GM19023 (cell line): ENCODE data around the gene SIGLEC14.

Source experiments
- ATAC-seq: cut with Tn5 transposase; IDR thresholded peaks from one replicate; pipeline ENCODE4 v1.9.1; 2021; ENCODE audit warnings: mild to moderate bottlenecking, moderate library complexity; ENCODE audit not compliant: unreplicated experiment

SIGLEC14 gene

DNA sequence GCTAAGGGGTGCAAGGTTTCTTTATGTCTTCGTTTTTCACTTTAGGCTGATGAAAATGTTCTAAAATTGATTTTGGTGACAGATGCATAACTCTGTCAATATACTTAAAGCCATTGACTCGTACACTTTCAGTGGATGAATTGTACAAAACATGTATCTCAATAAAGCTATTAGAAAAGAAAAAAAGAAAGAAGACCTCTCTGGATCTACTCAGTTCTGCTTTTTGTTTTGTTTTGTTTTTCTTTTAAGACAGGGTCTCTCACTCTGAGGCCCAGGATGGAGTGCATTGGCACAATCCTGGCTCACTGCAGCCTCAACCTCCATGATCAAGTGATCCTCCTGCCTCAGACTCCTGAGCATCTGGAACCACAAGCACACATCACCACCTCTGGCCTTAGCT is 19.9 kb downstream of the SIGLEC14 start:
- ATAC-seq, result no peak

DNA sequence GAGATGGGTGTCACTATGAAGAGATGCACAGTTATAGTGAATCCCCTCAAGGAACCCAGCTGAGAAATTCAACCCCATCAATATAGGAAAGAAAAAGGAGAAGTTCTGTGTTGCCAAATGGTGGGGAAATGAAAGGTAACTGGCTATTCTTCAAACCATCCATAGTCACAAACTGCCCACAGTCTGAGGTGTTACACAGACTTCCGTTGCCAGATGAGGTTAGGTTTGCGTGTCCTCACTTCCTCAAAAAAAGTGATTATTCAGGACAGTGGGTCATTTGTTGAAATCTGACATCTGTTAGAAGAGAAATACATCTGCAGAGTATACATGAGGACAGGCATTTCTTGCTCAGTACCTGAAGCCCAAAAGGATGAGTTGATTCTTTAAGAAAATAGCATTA is 25.4 kb downstream of the SIGLEC14 start:
- ATAC-seq, result no peak

DNA sequence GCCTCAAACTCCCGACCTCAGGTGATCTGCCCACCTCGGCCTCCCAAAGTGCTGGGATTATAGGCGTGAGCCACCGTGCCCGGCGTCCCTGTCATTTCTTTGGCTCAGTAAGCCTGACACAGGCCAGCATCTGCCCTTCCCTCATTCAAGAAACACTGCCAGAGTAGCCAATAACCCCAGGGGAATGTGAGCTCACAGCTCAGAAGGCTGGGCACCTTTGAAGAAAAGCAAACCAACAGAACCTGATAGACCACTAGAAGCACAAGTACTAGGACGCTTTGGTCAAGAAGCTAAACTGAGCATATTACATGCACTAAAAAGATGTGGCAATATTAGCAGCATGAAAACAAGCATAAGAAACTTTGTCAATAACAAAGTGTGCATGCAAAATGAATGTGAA is 30.6 kb downstream of the SIGLEC14 start:
- no peak for ATAC-seq

DNA sequence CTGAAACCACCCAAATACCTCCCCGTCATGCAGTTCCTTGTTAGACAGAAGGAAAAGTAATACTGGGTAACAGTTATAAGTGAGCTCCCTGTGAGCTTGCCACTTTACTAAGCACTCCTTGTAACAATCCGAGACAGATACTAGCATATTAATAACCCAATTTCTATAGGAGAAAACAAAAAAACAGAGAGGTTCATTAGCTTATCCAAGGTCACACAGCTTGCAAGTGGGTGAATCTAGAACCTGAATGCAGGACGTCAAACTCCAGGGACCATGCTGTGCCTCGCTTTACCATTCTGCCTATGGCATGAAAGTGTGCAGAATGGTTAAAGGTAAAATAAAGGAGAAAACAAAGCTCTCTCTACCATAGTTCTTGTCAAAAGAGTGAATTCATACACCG is 31.8 kb downstream of the SIGLEC14 start:
- ATAC-seq, result no peak

DNA sequence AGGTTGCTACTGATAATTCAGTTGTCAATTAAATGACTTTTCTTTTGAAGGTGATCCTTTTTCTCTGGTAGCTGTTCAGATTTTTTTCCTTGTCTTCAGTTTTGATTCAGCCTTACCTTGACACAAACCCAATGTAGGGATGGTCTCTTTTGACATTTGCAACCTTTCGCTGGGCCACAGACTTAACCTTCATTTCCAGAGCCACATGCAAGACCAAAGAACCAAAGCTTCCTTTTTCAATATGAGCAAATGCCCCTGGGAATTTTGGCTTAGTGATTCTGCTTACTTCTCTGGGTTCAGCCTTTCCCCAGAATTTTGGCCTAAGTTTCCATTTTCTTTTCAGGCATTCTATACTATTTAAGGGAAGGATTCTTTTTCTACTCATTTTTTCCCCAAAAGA is 36.0 kb downstream of the SIGLEC14 start:
- ATAC-seq, result no peak

DNA sequence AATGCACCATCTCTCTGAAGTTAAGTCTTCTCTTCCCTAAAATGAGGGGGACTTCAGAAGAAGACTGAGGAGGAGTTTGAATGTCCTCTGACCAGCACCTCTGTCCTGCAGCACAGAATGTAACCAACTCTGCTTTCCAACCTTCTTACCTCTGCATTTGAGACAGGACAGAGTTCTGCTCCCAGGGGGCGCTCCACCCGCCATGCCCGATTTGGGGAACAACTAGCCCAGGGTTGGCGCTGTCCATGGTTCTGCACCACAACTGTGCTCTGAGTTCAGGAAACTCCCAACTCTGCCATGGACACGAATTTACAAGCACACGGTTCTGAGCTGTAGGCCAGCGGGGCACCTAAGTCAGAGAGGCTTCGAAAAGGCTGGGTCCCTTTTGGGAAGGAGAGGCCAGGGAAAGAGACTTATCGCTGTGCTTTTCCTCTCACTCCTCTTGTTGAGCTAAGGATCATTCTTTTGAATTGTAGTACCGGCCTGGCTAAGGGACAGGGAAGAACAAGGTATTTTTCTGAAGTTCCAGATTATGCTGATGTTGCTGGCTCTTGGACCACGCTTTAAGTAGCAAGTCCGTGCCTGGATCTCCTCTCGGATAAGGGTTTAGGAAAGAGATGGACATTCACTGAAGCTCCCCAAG is 38.6 kb downstream of the SIGLEC14 start:
- ATAC-seq, result no peak

DNA sequence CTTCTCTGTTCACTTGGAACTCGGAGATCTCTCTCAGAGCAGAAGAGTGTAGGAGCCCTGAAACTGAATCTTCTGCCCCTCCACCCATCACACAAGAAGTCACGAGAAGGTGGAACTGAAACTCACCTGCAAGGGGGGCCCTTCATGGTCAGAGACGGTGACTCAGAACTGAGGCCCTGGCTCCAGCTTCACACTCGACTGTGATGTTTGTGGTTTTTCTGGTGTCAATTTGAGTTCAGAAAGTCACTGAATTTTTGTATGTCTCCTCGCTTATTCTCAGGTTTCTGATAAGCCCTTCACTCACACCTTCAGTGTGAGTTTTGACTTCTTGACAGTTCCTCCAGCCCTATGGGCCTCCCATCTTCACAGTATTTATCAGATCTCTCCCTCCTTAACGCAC is 39.5 kb downstream of the SIGLEC14 start:
- ATAC-seq, result peak; percentile 93

DNA sequence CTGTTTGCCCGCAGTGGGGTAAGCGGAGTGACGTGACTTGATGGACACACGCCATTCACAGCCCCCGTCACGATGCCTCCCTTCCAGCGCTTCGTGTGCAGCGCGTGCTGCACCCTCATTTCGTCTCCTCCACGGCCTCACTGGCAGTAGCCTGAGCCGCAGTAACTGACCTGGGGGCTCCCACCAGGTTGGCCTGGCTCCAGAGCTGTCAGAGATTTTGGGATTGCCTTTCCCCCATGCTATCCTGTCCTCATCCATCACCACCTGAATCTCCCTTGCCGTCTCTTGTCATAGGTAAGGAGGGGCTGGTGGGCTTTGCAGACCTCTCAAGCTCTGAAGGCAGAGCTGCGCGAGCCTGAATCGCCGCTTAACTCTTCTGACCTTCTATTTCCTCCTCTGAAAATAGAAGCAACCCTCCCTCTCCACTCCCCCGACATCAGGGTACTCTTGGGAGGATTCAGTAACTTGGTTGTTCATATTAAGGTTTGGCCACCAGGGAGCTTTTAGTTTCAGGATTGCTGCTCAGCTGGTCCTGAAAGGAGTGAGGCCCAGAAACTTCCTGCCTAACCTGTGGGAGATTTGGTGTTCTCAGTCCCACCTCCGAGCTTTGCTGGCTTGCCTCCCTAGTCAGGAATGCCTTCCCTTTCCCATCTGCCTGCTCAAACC is 44.3 kb downstream of the SIGLEC14 start:
- no peak for ATAC-seq

DNA sequence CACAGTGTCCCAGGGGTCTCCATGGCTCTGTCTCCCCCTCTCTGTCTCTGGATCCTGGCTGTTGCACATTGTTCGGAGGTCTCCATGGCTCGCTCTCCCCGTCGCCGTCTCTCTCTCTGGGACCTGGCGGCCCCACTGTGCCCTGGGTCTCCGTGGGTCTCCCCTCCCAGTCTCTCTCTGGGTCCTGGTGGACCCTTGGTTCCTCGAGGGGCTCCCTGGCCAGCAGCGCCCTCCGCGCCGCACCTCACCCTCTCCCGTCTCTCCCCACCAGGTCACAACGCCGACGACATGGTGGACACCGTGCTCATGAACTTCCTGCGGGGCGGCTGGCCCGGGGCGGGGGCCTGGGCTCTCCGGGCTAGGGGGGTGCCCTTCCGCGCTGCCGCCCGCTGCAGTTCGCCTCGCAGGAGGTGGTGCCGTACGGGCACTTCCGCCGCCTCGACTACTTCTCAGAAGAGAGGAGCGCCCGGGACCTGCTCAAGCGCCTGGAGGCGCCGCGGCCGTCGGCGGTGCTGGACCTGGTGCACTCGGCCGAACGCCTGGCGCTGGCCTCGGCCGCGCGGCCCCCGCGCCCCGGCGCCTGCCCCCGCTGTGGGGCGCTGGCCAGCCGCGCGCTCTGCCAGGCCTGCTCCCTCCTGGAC is 45.6 kb downstream of the SIGLEC14 start:
- no peak for ATAC-seq

DNA sequence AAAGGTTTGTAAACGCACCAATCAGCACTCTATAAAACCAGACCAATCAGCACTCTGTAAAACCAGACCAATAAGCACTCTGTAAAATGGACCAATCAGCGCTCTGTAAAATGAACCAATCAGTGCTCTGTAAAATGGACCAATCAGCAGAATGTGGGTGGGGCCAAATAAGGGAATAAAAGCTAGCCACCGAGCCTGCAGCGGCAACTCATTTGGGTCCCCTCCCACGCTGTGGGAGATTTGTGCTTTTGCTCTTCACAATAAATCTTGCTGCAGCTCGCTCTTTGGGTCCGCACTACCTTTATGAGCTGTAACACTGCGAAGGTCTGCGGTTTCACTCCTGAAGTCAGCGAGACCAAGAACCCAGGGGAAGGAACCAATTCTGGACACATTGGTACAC is 47.5 kb downstream of the SIGLEC14 start:
- no peak for ATAC-seq

DNA sequence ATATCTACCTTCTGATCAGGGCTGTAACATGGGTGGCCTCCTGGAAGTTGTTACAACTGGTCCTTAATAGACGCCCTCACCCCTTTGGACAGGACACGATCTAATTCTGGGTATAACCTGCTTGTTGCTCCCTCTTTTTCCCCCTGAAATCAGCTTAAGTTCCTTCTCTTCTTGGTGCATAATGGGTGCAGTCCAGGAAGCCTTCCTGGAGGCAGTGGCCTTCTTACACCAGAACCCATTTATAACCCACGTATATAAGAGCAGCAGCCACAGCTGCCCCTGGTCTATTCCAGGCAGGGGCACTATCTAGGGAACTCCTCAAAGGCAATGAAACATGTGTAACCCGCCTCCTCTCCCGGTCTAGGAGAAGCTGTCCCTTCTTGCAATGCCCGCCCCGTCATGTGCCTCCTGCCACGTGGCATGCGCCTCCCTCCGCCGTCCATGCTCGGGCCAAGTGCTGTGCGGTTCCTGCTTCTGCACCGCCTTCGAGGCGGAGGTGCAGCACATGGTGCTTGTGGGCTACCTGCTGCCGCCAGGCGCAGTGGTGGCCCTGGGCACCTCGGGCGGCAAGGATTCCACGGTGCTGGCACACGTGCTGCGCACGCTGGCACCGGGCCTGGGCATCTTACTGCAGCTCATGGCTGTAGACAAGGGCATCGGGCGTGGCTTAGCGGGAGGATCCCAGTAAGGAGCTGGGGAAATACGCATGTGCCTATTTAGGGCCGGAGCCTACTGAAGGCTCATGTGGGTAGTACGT is 48.3 kb downstream of the SIGLEC14 start:
- ATAC-seq, result no peak

DNA sequence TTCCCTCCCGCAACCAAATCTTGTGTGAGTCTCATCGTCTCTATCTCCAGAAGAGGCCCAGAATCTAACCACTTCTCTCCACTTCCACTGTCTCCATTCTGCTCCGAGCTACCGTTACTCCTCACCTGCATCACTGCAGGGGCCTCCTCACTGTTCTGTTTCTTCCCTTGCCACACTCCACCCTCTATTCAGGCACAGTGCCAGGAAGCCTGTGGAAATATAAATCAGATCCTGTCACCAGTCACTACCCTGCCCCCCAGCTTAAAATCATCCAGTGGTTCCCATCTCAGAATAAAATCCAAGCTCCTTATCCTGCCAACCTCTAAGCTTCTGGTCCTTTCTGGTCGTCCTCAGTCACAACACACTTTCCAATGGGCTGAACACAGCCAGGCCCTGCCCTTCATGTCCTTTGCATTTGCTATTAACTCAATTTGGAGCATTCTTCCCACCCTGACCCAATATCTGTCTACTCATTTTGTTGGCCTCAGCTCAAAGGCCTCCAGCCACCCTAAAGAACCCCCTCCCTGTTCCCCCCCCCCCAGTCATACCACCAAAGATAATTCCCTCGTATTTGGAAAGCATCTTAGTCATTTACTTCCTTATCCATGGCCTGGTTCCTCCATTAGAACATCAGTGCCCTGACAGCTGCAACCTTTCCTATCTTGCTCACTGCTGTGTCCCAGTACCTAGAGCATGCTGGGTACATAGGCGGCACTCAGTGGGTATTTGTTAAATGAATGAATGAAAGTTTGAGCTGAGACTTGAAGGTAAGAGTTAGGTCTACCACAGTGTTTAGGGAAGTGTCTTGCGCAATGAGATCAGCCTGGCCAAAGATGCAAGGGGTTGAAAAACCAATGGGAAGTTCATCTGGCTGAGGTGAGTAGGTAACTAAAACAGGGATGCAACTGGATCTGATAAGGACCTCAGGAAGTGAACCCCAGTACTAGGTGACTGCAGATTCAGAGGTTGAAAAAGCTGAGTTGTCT is 51.1 kb downstream of the SIGLEC14 start:
- ATAC-seq, result no peak

DNA sequence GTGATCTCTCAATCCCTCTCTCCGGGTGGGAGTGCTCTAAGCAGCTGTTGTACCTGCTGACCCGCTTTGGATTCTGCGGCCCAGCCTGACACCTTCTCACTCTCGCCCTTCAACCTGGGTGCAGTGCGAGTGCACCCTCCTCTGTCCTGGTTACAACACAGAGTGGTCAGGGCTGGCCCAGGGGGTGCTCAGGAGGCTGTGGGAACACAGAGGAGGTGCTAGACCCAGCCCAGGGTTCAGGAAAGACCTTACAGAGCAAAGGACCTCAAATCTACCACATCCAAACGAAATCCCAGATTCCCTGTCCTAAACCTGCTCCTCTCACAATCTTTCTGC is 51.9 kb downstream of the SIGLEC14 start:
- ATAC-seq, result no peak

DNA sequence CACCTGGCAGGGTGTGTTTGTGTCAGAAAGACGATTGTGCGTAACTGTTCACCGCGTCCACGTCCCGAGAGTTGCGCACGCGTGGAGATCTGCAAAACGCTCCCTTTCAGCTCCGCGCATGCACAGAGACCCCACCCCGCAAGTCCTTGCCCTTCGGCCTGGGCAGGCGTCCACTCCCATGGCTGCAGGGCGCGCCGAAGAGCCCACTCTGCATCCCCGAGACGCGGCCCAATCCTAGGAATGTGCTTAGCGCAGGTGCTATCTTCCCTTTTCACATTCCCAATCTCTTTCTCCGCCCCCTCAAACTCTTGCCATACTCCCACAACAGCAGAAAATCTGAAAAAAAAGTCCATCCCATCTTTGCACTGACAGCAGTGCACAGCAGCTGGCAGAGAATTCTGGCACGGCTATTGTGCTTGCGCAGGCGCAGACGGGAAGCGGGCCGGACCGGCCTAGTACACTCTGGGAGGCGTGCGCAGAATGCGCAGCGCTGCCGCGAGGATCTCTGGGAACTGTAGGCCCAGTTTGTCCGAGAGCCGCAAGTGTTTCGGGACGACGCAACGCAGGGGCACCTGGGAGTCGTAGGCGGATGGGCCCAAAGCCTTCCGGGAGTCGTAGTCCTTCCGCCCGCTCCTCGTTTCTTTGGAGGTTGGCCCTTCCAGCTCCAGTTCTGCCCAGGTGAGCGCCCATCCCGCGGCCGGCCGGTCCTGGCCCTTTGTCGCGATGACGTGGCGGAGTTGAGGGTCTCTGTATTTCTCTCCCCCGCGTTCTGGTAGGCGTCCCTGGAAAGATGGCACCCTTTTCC is 52.5 kb downstream of the SIGLEC14 start:
- ATAC-seq, result peak; percentile 98

DNA sequence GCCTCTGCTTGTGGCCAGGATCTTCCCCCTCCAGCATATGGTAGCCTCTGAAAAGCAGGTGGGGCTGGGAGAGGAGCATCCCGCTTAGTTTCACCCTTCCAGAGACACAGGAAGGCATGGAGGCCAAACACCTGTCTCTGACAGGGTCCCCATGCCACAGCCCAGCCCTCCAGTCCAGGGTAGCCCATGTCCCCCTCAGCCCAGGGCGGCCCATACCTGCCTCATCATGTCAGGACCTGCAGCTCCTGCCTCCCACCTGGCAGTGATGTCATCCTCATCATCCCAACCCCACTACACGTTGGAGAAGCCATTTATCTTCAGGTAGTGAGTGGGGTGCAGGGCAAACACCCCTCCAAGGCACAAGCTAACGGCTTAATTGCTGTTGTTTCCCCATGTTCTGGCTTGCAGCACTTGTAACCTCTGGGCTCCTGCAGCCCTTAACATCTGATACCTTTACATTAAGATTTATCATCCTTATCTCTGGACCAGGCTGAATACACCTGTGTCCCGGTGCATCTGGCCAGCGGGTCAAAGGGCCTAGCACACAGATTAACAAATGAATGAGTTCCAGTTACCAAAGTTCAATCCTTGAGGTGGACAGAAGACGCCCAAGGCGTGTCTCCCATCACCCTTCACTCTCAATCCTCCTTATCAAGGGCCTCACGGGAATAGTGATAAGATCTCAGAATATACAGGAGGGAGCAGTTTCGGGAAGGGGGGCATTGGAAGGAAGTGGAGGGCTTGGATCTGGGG is 53.3 kb downstream of the SIGLEC14 start:
- ATAC-seq, result no peak
